Fibroblast of lung (primary cell): ENCODE results near the gene UNC5A.

Experiments
- EZH2 ChIP-seq: IDR thresholded peaks from 2 replicates; pipeline ENCODE4 v1.5.1; 2012; ENCODE audit warnings: low read length, control low read depth, mild to moderate bottlenecking; ENCODE audit errors: missing control alignments
- TF ChIP-seq, protein P1 (sequence below), 2 donors: IDR thresholded peaks in 1 of 2; conservative IDR thresholded peaks in 1 of 2; 1 replicate in 1 of 2; 2 replicates in 1 of 2; pipeline ENCODE4 v1.5.1; 2011 to 2012; ENCODE audit warnings: low read length in 2 of 2, control low read depth in 1 of 2, inconsistent platforms in 1 of 2, low read depth in 1 of 2, mild to moderate bottlenecking in 1 of 2

- TF ChIP-seq, protein P1, sequence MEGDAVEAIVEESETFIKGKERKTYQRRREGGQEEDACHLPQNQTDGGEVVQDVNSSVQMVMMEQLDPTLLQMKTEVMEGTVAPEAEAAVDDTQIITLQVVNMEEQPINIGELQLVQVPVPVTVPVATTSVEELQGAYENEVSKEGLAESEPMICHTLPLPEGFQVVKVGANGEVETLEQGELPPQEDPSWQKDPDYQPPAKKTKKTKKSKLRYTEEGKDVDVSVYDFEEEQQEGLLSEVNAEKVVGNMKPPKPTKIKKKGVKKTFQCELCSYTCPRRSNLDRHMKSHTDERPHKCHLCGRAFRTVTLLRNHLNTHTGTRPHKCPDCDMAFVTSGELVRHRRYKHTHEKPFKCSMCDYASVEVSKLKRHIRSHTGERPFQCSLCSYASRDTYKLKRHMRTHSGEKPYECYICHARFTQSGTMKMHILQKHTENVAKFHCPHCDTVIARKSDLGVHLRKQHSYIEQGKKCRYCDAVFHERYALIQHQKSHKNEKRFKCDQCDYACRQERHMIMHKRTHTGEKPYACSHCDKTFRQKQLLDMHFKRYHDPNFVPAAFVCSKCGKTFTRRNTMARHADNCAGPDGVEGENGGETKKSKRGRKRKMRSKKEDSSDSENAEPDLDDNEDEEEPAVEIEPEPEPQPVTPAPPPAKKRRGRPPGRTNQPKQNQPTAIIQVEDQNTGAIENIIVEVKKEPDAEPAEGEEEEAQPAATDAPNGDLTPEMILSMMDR (conservative IDR thresholded peaks at IDR 0.05 in 1 of 2, IDR thresholded peaks at IDR 0.05 in 1 of 2; ENCODE audit: low read depth in 1 of 2, low read length in 2 of 2), result no peak
- no peak for TF ChIP-seq EZH2
Measured at GRCh38 chr5:176854164-176854563, 43.8 kb downstream of the UNC5A start.
